ENCODE results near the gene ADSL. TPM values are rescaled to one million over a fixed set of nuclear protein-coding genes. Genes with fewer than 3 reads are reported as not detected.

Gene ADSL
- total and polyA plus RNA-seq, 4 donors = 19.4 to 54.5 (median 39.8) TPM

DNA sequence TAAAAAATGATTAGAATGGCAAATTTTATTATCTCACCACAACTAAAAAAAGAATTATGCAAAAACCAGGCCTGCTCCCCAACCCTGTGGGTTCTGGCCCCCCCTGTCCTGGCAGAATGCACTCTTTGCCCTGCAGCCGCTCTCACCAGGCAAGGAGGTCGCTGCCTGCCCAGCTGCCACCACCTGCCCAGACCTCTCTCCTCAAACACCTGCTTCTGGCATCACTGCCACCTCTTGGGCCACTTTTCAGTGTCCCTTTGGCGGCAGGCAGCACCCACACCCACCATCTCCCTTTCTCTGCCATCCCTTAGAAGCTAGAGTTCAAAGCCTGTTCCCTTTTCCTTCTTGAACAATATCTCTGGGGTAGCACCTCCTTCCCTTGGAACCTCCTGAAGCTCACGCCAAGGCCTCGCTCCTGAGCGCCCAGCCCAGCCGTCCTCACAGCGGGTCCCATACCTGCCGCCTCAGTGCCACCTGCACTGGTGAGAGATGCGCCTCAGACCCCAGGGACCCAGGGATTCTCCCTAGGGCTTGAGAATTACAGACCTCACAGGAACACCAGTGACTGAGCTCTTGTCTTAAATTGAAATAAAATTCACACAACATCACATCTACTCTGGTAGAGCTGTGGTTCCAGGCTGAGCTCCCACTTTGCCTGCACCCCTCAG is 68.7 kb downstream of the ADSL start:
- H3K9ac ChIP-seq (ENCODE audit: low read depth in 1 of 2, low read length in 2 of 2) = no peak overlapping the region
- H3K27ac ChIP-seq (ENCODE audit: low read depth in 1 of 2, low read length in 2 of 2) = no peak overlapping the region
- H3K27me3 ChIP-seq (ENCODE audit: control insufficient read depth in 4 of 4, insufficient read depth in 4 of 4, low read length in 3 of 4) = no peaks in the 10 kb centered on the region
- 96% methylated on average over 10 of the region's 10 CpGs for WGBS
- no peaks in the 10 kb centered on the region for H3K9me3 ChIP-seq (ENCODE audit: control insufficient read depth in 4 of 4, low read length in 3 of 4)
- H3K36me3 ChIP-seq (ENCODE audit: control insufficient read depth in 4 of 4, insufficient read depth in 3 of 4, low read depth in 1 of 4, low read length in 3 of 4) = peaks cover 0 to 29% (median 15%) of the 10 kb centered on the region in 4 donors
- peaks cover 0 to 20% (median 15%) of the 10 kb centered on the region in 4 donors for H3K4me1 ChIP-seq (ENCODE audit: control insufficient read depth in 4 of 4, insufficient read depth in 4 of 4, low read length in 3 of 4)
- TF ChIP-seq EGR1 (IDR thresholded peaks at IDR 0.05; ENCODE audit: low read depth in 2 of 2) (no peak), RAD21 (IDR thresholded peaks at IDR 0.05) (no peak), ATF3 (IDR thresholded peaks at IDR 0.05) (no peak), TAF1 (conservative IDR thresholded peaks at IDR 0.05) (no peak), YY1 (IDR thresholded peaks at IDR 0.05) (no peak), SP1 (IDR thresholded peaks at IDR 0.05) (no peak), FOXA2 (IDR thresholded peaks at IDR 0.05) (no peak), HNF4A (conservative IDR thresholded peaks at IDR 0.05) (no peak), MAX (IDR thresholded peaks at IDR 0.05) (no peak), HNF4G (IDR thresholded peaks at IDR 0.05) (no peak), FOXA1 (IDR thresholded peaks at IDR 0.05) (no peak), NR2F2 (IDR thresholded peaks at IDR 0.05) (no peak), RXRA (IDR thresholded peaks at IDR 0.05) (no peak), CTCF (IDR thresholded peaks at IDR 0.05; ENCODE audit: low read depth, low read length, missing input control) (no peak)
- TF ChIP-seq, protein P1, sequence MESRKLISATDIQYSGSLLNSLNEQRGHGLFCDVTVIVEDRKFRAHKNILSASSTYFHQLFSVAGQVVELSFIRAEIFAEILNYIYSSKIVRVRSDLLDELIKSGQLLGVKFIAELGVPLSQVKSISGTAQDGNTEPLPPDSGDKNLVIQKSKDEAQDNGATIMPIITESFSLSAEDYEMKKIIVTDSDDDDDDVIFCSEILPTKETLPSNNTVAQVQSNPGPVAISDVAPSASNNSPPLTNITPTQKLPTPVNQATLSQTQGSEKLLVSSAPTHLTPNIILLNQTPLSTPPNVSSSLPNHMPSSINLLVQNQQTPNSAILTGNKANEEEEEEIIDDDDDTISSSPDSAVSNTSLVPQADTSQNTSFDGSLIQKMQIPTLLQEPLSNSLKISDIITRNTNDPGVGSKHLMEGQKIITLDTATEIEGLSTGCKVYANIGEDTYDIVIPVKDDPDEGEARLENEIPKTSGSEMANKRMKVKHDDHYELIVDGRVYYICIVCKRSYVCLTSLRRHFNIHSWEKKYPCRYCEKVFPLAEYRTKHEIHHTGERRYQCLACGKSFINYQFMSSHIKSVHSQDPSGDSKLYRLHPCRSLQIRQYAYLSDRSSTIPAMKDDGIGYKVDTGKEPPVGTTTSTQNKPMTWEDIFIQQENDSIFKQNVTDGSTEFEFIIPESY (IDR thresholded peaks at IDR 0.05) = no peak
- TF ChIP-seq, protein P2, sequence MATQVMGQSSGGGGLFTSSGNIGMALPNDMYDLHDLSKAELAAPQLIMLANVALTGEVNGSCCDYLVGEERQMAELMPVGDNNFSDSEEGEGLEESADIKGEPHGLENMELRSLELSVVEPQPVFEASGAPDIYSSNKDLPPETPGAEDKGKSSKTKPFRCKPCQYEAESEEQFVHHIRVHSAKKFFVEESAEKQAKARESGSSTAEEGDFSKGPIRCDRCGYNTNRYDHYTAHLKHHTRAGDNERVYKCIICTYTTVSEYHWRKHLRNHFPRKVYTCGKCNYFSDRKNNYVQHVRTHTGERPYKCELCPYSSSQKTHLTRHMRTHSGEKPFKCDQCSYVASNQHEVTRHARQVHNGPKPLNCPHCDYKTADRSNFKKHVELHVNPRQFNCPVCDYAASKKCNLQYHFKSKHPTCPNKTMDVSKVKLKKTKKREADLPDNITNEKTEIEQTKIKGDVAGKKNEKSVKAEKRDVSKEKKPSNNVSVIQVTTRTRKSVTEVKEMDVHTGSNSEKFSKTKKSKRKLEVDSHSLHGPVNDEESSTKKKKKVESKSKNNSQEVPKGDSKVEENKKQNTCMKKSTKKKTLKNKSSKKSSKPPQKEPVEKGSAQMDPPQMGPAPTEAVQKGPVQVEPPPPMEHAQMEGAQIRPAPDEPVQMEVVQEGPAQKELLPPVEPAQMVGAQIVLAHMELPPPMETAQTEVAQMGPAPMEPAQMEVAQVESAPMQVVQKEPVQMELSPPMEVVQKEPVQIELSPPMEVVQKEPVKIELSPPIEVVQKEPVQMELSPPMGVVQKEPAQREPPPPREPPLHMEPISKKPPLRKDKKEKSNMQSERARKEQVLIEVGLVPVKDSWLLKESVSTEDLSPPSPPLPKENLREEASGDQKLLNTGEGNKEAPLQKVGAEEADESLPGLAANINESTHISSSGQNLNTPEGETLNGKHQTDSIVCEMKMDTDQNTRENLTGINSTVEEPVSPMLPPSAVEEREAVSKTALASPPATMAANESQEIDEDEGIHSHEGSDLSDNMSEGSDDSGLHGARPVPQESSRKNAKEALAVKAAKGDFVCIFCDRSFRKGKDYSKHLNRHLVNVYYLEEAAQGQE (IDR thresholded peaks at IDR 0.05) = no peak
- no peak overlapping the region for H3K4me3 ChIP-seq (ENCODE audit: low read depth in 1 of 3, low read length in 3 of 3)
- no peak for DNase-seq (ENCODE audit: low spot score)

All from liver (tissue), 9 donors.